HepG2 (cell line): Measurements from ENCODE around the gene STARD10. TPM values are rescaled to one million over a fixed set of nuclear protein-coding genes. Genes with fewer than 3 reads are reported as not detected.

ENCODE experiments used
- ATAC-seq: fragments of 200-7000 bp; cut with Tn5 transposase; 3 replicates; pipeline ENCODE4 v1.9.1; 2020; ENCODE audit warnings: mild to moderate bottlenecking, moderate library complexity
- BruUV-seq: library from RNA; stranded (reverse); fragments of 400-500 nt; replicated peaks from 2 replicates; lab custom pipeline; 2021; lab: Mats Ljungman, UMichigan
- CTCF ChIA-PET: fragments of 300-600 bp; formaldehyde crosslinking; extraction: SDS; loops from one replicate; lab custom pipeline; 2021; ENCODE audit warnings: low total read pairs, inconsistent platforms, low intra/inter-chr PET ratio; lab: Yijun Ruan, JAX
- POLR2A ChIA-PET: fragments of 350-600 bp; sonication (Branson Sonifier 250); formaldehyde crosslinking; loops from one replicate; lab custom pipeline; 2020; ENCODE audit warnings: antibody characterized with exemption, inconsistent platforms; lab: Yijun Ruan, JAX
- DNase-seq: peaks from one replicate; pipeline ENCODE4 v3.0.0-alpha.2; 2015; ENCODE audit warnings: low spot score
- FAIRE-seq: peaks from 3 replicates; lab custom pipeline; 2011; peaks lifted over from hg19 to GRCh38; lab: Jason Lieb, UNC
- H2AFZ ChIP-seq: one replicate; pipeline ENCODE4 v1.6.1; 2011; ENCODE audit warnings: low read length, inconsistent platforms
- H3K27ac ChIP-seq: fragments of 300-600 bp; 3 replicates; pipeline ENCODE4 v1.8.0; 2011; ENCODE audit warnings: mixed run types, mild to moderate bottlenecking, mixed read lengths, low read length, inconsistent platforms; ENCODE audit not compliant: insufficient read depth; ENCODE audit errors: extremely low read length
- H3K27me3 ChIP-seq, 2 experiments: fragments of 200-600 bp in 1 of 2; 2 replicates in 1 of 2; 3 replicates in 1 of 2; pipeline versions ENCODE4 v1.6.0 to v1.8.0; 2011; ENCODE audit warnings: low read length in 2 of 2, mild to moderate bottlenecking in 2 of 2, moderate library complexity in 2 of 2, inconsistent platforms in 1 of 2; ENCODE audit not compliant: insufficient read depth in 2 of 2, control insufficient read depth in 1 of 2
- H3K36me3 ChIP-seq, 2 experiments: fragments of 200-600 bp in 1 of 2; replicated peaks in 1 of 2; 2 replicates in 1 of 2; 3 replicates in 1 of 2; pipeline versions ENCODE4 v1.5.1 to v1.8.0; 2011; ENCODE audit warnings: low read length in 2 of 2, inconsistent platforms in 1 of 2; ENCODE audit not compliant: insufficient read depth in 2 of 2, control insufficient read depth in 1 of 2
- H3K4me1 ChIP-seq: 2 replicates; pipeline ENCODE4 v1.5.1; 2012; ENCODE audit warnings: low read length, inconsistent platforms; ENCODE audit not compliant: insufficient read depth
- H3K4me2 ChIP-seq: 2 replicates; pipeline ENCODE4 v1.6.0; 2011; ENCODE audit warnings: low read depth, low read length, inconsistent platforms
- H3K4me3 ChIP-seq, 3 experiments: fragments of 200-600 bp in 1 of 3; sonication (generic), shearing (Covaris generic) in 1 of 3; replicated peaks in 1 of 3; 2 replicates each; pipeline ENCODE4 v1.5.1; 2011 to 2016; ENCODE audit warnings: low read length in 3 of 3, inconsistent platforms in 2 of 3, low read depth in 2 of 3, mild to moderate bottlenecking in 2 of 3, control low read depth in 1 of 3, mixed read lengths in 1 of 3; ENCODE audit not compliant: insufficient read depth in 1 of 3
- H3K79me2 ChIP-seq: one replicate; pipeline ENCODE4 v1.6.1; 2011; ENCODE audit warnings: low read length, inconsistent platforms; ENCODE audit not compliant: insufficient read depth
- H3K9ac ChIP-seq: 2 replicates; pipeline ENCODE4 v1.6.0; 2011; ENCODE audit warnings: mild to moderate bottlenecking, low read depth, low read length, inconsistent platforms; ENCODE audit not compliant: insufficient read depth
- H3K9me3 ChIP-seq: 2 replicates; pipeline ENCODE4 v1.5.1; 2012; ENCODE audit warnings: mild to moderate bottlenecking, low read length
- H4K20me1 ChIP-seq: 2 replicates; pipeline ENCODE4 v1.6.0; 2011; ENCODE audit warnings: inconsistent platforms, mild to moderate bottlenecking, low read length, moderate library complexity; ENCODE audit not compliant: insufficient read depth
- ETV6 ChIP-seq: sonication (generic); formaldehyde crosslinking; conservative IDR thresholded peaks from 2 replicates; pipeline ENCODE4 v1.4.0; 2020; ENCODE audit warnings: missing genetic modification reagents
- GZF1 ChIP-seq: sonication (generic); formaldehyde crosslinking; IDR thresholded peaks from 2 replicates; pipeline ENCODE4 v1.5.1; 2020; ENCODE audit warnings: mild to moderate bottlenecking, missing genetic modification reagents
- HMG20B ChIP-seq: conservative IDR thresholded peaks from 2 replicates; pipeline ENCODE4 v1.6.1; 2016; ENCODE audit warnings: missing genetic modification reagents, missing compliant biosample characterization
- MED13 ChIP-seq: sonication (generic); formaldehyde crosslinking; IDR thresholded peaks from 2 replicates; pipeline ENCODE4 v1.5.0; 2020; ENCODE audit warnings: missing genetic modification reagents
- NFYC ChIP-seq: IDR thresholded peaks from 2 replicates; pipeline ENCODE4 v1.6.1; 2016; ENCODE audit warnings: missing genetic modification reagents, missing compliant biosample characterization
- SPEN ChIP-seq: sonication (generic); formaldehyde crosslinking; IDR thresholded peaks from 2 replicates; pipeline ENCODE4 v1.5.1; 2020; ENCODE audit warnings: low read depth, mild to moderate bottlenecking, missing genetic modification reagents
- TERF1 ChIP-seq: sonication (generic); formaldehyde crosslinking; IDR thresholded peaks from 2 replicates; pipeline ENCODE4 v1.8.0; 2022; ENCODE audit warnings: mild to moderate bottlenecking, missing genetic modification reagents, moderate library complexity
- ZFP41 ChIP-seq: sonication (generic); formaldehyde crosslinking; IDR thresholded peaks from 2 replicates; pipeline ENCODE4 v1.4.0; 2020; ENCODE audit warnings: mild to moderate bottlenecking, missing genetic modification reagents, borderline replicate concordance
- ZNF337 ChIP-seq: sonication (generic); formaldehyde crosslinking; IDR thresholded peaks from 2 replicates; pipeline ENCODE4 v1.5.1; 2020; ENCODE audit warnings: missing genetic modification reagents, low read depth, mild to moderate bottlenecking, borderline replicate concordance
- ZNF724P ChIP-seq: sonication (generic); formaldehyde crosslinking; IDR thresholded peaks from 2 replicates; pipeline ENCODE4 v1.8.0; 2022; ENCODE audit warnings: missing genetic modification reagents, borderline replicate concordance
- ZNF782 ChIP-seq: sonication (generic); formaldehyde crosslinking; IDR thresholded peaks from 2 replicates; pipeline ENCODE4 v1.4.0; 2020; ENCODE audit warnings: missing genetic modification reagents, mild to moderate bottlenecking, borderline replicate concordance
- ZSCAN30 ChIP-seq: sonication (generic); formaldehyde crosslinking; IDR thresholded peaks from 2 replicates; pipeline ENCODE4 v1.5.0; 2020; ENCODE audit warnings: mild to moderate bottlenecking, missing genetic modification reagents
- WGBS: methylation state at CpG from one replicate; pipeline ENCODE4 v1.1.6; 2017; ENCODE audit warnings: low lambda C conversion rate; 5-methylcytosine and 5-hydroxymethylcytosine counted together
- in situ Hi-C: cut with HindIII; loops from 2 replicates; pipeline ENCODE4 v1.10.0; 2017; ENCODE audit warnings: low pct_unique_long_range_greater_than_20kb; ENCODE audit not compliant: extremely low pct_ligation_motif_present
- intact Hi-C: fragments of 100-400 bp; cut with micrococcal nuclease; formaldehyde crosslinking; loops from one replicate; pipeline ENCODE4 v1.10.0; 2022; ENCODE audit not compliant: unreplicated experiment
- polyA plus RNA-seq, 8 experiments: library from polyadenylated mRNA; depleted of rRNA in 3 of 8; stranded (reverse) in 7 of 8; unstranded in 1 of 8; fragments of >200 nt; fragmentation: Illumina TruSeq in 4 of 8; extraction: Trizol in 4 of 8; gene quantifications; 2 replicates each; pipeline versions ENCODE4 v1.2.1 to v1.2.3, GENCODE V29; 2011 to 2016; ENCODE audit warnings: low read depth in 4 of 8, missing spikeins in 1 of 8, mixed read lengths in 1 of 8; ENCODE audit not compliant: insufficient read depth in 1 of 8
- total RNA-seq, 5 experiments: library from RNA; depleted of rRNA; stranded (reverse); fragments of >200 nt; fragmentation: Illumina TruSeq; extraction: Trizol; gene quantifications; 2 replicates each; pipeline ENCODE4 v1.2.3, GENCODE V29; 2016; ENCODE audit warnings: low read depth in 1 of 5

STARD10 gene
- total and polyA plus RNA-seq, 2 of the 13 experiments (the other 11 are each of a cell fraction or from before 2014, with no cell fraction given), result 260 to 341 TPM

GRCh38 chr11:72730243-72730642 is 63.6 kb downstream of the STARD10 start:
- in situ Hi-C loops, result no loop called here
- Histone ChIP-seq H3K4me2 (no peak overlapping the region), H2AFZ (no peak overlapping the region), H3K79me2 (peaks cover 41% of the 10 kb centered on the region), H3K9me3 (no peaks in the 10 kb centered on the region), H3K9ac (no peak overlapping the region), H3K36me3 (peaks cover 17 to 38% of the 10 kb centered on the region in 2 experiments; a peak in 4 of 5 replicates), H3K4me1 (0 out of 2 replicates have a peak, but pooled peaks cover under 1% of the 10 kb centered on the region), H3K4me3 (no peak overlapping the region), H4K20me1 (0 out of 2 replicates have a peak, but pooled peaks cover 3% of the 10 kb centered on the region), H3K27ac (no peak overlapping the region), H3K27me3 (no peaks in the 10 kb centered on the region)
- DNase-seq, result no peak
- no peak for FAIRE-seq
- no peak for TF ChIP-seq HMG20B (CRISPR knock-in tag)
- TF ChIP-seq SPEN (CRISPR knock-in tag), result no peak
- TF ChIP-seq MED13 (CRISPR knock-in tag), result no peak
- no peak for TF ChIP-seq TERF1 (CRISPR knock-in tag)
- TF ChIP-seq ETV6, result no peak
- no peak for TF ChIP-seq ZSCAN30 (CRISPR knock-in tag)
- no peak for TF ChIP-seq ZNF337 (CRISPR knock-in tag)
- no peak for TF ChIP-seq GZF1 (CRISPR knock-in tag)
- TF ChIP-seq NFYC, result no peak
- no peak for TF ChIP-seq ZFP41 (CRISPR knock-in tag)
- TF ChIP-seq ZNF782, result no peak
- TF ChIP-seq ZNF724P (CRISPR knock-in tag), result no peak
- ATAC-seq, result no peak
- ChIA-PET CTCF (no interaction called here), POLR2A (interaction anchor here (1.8 kb wide), 1 partner anchor 49 kb away, joined by 4 read pairs; no protein-coding TSS in a partner anchor)
- intact Hi-C loops, result no loop called here
- 79% methylated on average over 4 of the region's 5 CpGs for WGBS
- BruUV-seq, result no TSS peak
